ENCODE measurements around the gene ZRANB1.

ZRANB1 gene

DNA sequence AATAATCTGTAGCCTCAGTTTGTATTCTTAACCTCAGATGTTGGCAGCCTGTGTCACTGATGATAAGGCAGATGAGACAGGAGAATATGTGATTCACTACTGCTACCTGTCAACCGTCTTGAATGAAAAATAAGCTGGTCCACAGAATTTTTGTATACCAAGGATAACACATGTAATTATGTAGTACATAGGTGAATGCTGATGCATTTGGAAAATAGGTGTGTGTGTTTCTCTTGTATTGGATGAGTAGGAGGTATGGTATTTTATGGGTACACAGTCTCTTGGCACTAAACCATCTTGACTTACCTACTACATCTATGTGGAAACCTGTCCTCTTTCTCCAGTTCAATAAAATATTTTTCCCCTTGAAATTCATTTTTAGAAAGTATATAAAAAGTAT, 20.7 kb upstream of the ZRANB1 start:
- DNase-seq (ENCODE audit: low read depth) = no peak

GRCh38 chr10:124923684-124924083, 18.2 kb upstream of the ZRANB1 start:
- no peak for DNase-seq (ENCODE audit: low read depth)

- no peak for DNase-seq (ENCODE audit: low read depth)
These were observed 15.4 kb upstream of the ZRANB1 start for GRCh38 chr10:124926548-124926947.

DNA sequence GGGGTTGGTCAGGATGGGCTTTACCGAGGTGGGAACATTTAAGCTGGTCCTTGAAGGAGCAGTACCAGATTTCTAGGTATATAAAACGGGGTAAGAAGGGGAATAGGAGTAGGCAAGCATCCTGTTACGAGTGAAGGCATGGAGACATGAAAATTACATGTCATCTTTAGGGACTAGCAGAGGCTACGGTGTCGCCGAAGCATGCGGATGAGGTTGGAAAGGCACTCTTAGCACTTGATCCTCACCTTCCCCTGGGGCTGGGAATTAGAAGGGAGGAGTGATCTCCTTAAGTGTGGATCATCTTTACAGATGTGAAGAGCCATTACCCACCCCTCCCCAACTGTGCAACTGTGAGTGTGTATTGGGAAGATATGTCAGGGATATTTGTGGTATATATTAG, 13.8 kb upstream of the ZRANB1 start:
- DNase-seq (ENCODE audit: low read depth) = no peak

DNA sequence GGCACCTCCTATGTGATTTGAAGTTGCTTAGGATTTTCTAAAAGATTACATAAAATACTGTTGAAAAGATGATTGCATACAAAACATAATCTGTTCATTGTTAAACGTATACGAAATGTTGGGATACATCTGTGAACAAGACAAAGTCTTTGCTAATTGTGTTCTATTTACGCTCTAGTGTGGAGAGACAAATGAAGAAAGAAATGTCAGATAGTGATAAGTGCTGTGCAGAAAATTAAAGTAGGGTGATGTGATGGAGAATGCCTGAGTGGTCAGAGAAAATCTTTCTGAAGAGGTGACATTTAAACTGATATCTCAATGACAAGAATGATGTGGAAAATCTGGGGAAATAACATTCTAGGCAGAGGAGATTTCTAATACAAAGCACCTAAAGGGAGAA, 13.4 kb upstream of the ZRANB1 start:
- DNase-seq (ENCODE audit: low read depth) = no peak

DNA sequence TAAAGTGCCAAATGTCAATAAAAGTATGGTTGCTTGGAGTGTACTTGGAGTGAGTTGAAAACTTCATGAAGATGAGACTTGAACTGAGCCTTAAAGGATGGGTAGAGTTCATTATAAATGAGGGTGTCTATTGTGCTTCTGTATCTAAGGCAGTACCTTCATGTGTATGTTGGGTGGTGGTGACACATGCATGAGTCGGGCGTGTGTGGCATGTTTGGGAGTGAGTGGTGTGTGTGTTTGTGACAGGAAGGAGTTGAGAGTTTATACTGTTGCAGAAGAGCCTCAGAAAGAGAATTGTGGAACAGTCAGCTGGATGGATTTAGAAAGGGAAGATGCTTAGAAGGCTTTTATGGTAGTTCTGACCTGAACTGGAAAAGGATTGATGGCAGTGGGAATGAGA, 6.0 kb upstream of the ZRANB1 start:
- DNase-seq (ENCODE audit: low read depth) = no peak

- DNase-seq (ENCODE audit: low read depth) = no peak
These were observed 5.1 kb upstream of the ZRANB1 start for GRCh38 chr10:124936813-124937212.

DNA sequence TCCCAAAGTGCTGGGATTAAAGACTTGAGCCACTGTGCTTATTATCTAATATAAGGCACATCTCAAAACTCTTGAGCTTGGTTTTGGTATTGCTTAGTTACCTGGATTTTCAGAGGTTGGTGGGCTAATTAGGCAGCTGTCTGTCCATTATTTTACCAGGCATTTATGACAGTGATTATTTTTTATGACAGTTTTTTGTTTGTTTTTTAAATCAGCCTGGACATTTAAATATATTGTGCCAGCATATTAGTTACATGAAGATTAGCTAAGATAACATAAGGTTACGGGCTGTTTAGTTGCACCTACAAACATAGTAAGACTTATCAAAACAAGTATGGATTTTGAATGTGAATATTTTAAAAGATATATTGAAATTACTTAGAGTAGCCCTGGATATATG, 2.6 kb upstream of the ZRANB1 start:
- DNase-seq (ENCODE audit: low read depth) = no peak

- DNase-seq (ENCODE audit: low read depth) = no peak
These were observed 620 bp downstream of the ZRANB1 start for GRCh38 chr10:124942317-124943169.

- no peak for DNase-seq (ENCODE audit: low read depth)
These were observed 1.6 kb downstream of the ZRANB1 start for GRCh38 chr10:124943301-124944092.

DNA sequence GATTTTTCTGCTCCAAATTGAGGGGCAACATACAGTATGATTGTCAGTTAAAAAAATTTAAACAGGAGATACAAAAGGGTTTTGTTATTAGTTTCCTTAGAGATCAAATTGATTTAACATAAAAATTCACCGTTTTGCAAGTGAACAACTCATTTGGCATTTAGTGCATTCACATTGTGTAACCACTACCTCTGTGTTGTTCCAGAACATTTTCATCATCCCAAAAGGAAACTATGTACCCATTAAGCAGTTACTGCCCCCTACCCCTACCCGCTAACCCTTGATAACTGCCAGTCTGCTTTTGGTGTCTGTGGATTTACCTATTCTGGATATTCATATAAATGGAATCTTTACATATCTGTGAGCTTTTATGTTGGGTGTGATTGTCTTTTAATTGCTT, 3.1 kb downstream of the ZRANB1 start:
- no peak for DNase-seq (ENCODE audit: low read depth)

- no peak for DNase-seq (ENCODE audit: low read depth)
These were observed 5.0 kb downstream of the ZRANB1 start for GRCh38 chr10:124946945-124947344.

DNA sequence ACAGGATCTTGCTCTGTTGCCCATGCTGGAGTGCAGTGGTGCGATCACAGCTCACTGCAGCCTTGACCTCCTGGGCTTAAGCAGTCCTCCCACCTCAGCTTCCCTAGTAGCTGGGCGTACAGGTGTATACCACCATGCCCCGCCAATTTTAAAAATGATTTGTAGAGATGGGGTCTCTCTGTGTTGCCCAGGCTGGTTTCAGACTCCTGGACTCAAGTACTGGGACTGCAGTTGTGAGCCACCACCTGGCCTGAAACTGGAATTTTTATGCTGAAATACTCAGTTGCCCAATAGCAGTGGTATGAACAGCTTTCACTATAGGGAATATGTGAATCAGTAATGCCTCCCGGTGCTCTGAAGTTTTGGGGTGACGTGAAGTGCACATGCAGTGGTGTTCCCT, 7.6 kb downstream of the ZRANB1 start:
- no peak for DNase-seq (ENCODE audit: low read depth)

GRCh38 chr10:124952123-124952522, 10.2 kb downstream of the ZRANB1 start:
- DNase-seq (ENCODE audit: low read depth) = no peak

DNA sequence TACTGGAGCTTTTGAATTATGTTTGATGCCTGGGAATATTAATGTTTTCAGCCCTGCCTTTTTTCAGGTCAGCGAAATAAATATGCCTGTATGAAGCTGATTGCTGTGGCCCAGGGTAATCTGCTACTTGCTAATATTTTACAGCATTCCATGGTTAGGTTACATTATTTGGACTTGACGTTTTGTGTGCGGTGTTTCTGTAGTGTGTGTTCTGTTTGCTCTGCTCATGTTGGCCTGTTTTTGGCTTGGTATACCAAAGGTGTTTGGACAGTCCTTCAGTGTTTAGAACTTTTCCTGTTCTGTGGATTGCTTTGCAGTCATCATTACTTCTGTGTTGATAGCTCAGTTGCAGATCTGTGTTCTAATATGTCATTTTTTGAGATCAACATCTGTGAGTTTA, 11.5 kb downstream of the ZRANB1 start:
- no peak for DNase-seq (ENCODE audit: low read depth)

GRCh38 chr10:124955243-124955642, 13.3 kb downstream of the ZRANB1 start:
- no peak for DNase-seq (ENCODE audit: low read depth)

DNA sequence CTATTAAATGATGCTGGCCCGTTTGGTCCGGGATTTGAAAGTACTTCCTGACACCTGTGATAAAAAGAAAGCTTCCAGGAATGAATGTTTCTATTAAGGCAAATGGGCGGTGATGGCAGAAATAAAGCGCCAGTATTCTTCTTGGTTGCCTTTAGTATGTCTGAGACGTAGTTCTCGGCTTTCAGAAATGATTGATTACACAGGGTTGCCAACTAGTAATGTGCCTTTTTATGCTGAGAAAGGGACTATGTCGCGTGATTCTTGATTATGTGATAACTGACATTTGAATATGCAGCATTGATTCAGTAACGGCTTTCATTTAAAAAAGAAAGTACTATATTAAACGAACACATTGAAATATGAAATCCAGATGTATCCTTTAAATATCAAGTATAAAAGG, 13.9 kb downstream of the ZRANB1 start:
- no peak for DNase-seq (ENCODE audit: low read depth)

- DNase-seq (ENCODE audit: low read depth) = no peak
These were observed 14.8 kb downstream of the ZRANB1 start for GRCh38 chr10:124956764-124957163.

DNA sequence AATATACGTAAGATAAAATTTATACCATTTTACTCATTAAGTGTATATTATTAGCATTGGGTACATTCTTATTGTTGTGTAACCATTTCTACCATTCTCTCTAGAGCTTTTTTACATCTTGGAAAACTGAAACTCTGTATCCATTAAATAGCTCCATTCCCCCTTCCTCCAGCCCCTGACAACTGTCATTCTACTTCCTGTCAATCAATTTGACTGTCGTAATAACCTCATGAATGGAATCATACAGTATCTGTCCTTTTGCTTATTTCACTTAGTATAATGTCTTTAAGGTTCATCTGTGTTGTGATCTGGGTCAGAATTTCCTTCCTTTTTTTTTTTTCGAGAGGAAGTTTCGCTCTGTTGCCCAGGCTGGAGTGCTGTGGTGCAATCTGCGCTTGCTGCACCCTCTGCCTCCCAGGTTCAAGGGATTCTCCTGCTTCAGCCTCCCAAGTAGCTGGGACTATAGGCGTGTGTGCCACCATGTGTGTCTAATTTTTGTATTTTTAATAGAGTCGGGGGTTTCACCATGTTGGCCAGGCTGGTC, 15.6 kb downstream of the ZRANB1 start:
- DNase-seq (ENCODE audit: low read depth) = no peak

DNA sequence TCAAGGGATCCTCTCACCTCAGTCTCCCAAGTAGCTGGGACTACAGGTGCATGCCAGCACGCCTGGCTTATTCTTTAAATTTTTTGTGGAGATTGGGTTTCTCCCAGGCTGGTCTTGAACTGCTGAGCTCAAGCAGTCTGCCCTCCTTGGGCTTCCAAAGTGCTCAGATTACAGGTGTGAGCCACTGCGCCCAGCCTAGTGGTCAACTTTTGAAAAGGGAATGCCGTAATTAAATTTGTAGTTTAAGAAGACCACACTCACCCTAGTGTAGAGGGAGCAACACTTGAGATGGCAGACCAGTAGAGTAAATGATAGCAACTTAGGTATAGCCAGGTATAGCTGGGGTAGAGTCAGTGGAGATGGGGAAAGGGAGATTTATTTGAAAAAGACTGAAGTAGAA, 17.6 kb downstream of the ZRANB1 start:
- DNase-seq (ENCODE audit: low read depth) = no peak

DNA sequence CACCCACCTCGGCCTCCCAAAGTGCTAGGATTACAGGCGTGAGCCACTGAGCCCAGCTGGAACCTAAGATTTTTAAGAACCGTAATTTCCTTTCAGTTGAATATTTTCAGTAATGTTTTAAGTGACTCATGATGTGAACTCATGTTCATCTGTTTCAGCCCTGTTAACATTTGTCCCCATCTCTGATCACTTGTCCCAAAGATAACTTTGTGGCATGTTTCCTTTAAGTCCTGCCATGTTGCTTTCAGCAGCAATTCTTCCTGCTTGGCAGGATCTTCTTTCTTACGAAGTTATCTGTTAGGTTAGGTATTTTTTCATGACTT, 19.3 kb downstream of the ZRANB1 start:
- no peak for DNase-seq (ENCODE audit: low read depth)

- no peak for DNase-seq (ENCODE audit: low read depth)
These were observed 20.5 kb downstream of the ZRANB1 start for GRCh38 chr10:124962421-124962820.

All from activated T-cell treated with anti-CD3 and anti-CD28 coated beads for 1 hour (primary cell).